GM08714 (cell line): Measurements from ENCODE around the gene RNF13.
"Not testable (repeated sequence)": the region's sequence is repeated elsewhere in the genome, so short reads cannot be mapped to it uniquely, and the experiment has no call there.

Experiments used
- H3K4me3 ChIP-seq: fragments of 200-500 bp; sonication (Bioruptor generic); 2 replicates; pipeline ENCODE4 v1.5.1; 2014; ENCODE audit warnings: mild to moderate bottlenecking, low read length, inconsistent platforms
- ZNF274 ChIP-seq: IDR thresholded peaks from 2 replicates; pipeline ENCODE4 v1.6.1; 2012; ENCODE audit warnings: mild to moderate bottlenecking, low read depth, low read length

RNF13 gene

DNA sequence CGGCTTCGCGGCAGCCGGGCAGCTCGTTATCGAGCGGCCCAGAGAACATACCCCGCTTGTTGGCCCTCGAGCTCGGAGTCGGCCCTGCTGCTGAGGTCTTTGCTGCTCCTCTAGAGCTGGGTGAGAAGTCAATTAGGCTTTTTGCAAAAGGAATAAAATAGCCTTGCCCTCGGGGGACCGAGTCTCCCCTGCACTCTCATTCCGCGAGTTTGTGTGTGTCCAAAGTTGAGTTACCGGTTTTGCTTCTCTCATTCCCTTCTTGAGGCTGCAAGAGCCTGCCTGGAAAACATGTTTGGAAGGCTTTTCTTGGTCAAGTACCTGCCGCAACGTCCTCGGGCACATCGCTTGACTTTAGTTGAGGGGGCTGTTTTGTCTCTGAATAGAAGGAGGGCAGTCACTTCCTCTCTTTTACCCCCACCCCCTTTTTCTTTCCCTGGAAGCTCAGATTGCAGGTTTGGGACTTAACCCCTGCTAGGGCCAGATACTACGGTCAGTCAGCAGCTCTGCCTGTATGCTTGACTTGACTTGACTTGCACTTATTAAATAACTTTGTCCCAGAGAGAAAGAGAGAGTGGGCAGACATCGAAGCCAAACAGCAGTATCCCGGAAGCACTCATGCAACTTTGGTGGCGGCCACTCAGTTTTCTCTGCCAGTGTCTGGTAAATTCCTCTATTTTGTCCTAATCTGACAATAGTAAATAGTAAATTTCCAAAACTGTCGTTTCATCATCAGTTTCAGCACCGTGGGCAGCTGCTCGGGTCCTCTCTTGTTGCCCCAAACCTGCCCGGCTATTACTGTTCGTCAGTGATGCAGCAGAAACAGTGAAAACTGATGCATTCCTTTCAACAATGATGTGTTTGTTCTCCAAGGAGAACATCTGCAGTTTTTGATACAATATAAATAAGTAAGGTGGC is 609 bp downstream of the RNF13 start:
- TF ChIP-seq ZNF274 = no peak
- peak overlapping the region; percentile 92 for H3K4me3 ChIP-seq

DNA sequence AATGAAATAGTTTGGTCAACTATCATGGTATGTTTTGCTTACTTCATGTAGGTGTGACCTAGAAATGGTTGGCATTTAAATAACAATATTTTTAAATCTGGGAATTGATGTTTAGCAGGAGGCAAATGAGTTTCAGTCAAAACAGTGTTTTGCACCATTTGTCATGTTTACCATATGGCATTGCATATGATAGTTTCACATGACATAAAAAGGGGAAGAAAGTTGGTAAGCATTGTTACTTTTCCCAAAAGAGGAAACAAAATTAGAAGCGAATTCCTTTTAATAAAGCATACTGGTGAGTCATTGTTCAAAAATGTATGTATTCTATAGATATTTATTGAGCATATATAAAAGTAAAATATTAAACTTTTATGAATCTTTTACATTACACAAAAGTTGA is 2.3 kb downstream of the RNF13 start:
- no peak overlapping the region; the same call in 1 of the 2 replicates for H3K4me3 ChIP-seq
- TF ChIP-seq ZNF274 = no peak

DNA sequence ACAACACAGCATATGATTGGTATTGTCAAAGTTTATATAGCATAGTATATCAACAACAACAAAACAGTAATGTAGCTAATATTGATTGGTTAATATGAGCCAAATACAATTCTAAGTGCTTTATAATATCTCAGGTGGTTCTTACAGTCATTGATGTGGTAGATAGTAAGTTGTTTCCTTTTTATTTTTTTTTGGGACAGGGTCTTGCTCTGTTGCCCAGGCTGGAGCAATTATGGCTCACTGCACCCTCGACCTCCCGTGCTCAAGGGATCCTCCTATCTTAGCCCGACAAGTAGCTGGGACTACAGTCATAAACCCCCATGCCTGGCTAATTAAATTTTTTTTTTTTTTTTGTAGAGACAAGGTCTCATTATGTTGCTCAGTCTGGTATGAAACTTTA is 2.7 kb downstream of the RNF13 start:
- no peak overlapping the region for H3K4me3 ChIP-seq
- no peak for TF ChIP-seq ZNF274

DNA sequence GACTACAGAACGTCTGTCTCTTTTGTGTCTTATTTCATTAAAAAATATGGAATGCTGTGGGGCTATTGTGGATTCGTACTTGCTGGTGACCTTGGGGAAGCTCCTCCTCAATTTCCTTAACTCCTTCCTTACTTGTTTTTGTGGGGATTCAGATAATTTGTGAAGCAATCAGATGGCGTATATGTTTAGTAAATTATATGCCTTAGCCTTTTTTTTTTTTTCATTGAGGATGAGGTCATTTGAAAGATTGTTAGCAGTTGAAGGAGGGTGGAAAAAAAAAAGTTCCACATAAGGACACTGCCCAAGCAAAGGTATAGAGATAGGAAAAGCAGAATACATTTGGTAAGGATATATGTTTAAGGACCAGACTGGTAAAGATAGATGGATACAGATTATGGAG is 3.3 kb downstream of the RNF13 start:
- no peak overlapping the region for H3K4me3 ChIP-seq
- TF ChIP-seq ZNF274 = no peak

DNA sequence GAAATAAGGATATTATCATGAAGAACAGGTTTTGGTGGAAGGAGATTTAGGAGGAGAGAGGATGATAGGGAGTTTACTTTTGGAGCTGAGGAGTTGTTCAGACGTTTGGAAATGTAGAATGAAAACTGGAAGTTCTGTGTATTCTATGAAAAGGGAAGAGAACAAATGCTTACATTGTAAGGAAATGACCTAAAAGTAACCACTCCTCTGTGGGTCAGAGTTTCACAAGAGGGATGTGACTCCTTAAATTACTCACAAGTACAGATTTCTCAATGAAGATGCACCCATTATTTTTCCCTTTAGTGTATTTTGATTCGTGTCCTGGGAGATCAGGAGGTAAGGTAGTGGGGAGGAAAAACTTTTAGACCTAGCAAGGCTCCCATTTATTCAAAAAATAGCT is 4.0 kb downstream of the RNF13 start:
- no peak for TF ChIP-seq ZNF274
- no peak overlapping the region for H3K4me3 ChIP-seq

DNA sequence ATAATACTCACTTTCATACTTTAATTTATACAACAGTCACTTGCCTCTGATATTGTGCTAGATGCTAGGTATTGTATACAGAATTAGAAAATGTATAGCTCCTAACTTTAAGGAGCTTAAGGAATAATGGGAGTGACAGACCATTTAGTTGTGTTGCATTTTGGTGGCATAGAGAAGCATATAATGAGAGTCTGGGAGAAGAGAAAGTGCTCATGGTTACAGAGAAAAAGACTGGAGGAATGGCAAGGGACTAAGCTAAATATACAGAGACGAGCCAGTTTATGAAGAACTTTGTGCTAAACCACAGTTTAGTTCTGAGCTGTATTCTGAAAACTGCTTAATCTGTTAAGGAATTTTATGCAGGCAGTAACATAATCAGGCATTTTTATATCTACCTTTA is 6.4 kb downstream of the RNF13 start:
- no peak overlapping the region for H3K4me3 ChIP-seq
- no peak for TF ChIP-seq ZNF274

DNA sequence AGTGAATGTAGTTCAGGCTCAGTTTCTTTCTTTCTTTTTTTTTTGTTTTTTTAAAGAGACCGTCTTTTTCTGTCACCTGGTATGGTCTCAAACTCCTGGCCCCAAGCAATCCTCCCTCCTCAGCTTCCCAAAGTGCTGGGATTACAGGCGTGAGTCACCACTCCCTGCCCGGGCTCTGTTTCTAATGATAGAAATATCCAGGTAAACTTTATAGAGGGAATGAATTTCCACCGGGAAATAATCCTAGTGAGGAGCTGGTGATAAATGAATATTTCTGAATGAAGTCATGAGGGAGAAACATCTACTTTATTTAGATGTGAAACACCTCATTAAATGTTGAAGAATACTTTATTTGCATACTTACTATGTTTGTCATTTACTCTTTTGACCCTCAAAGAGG is 7.2 kb downstream of the RNF13 start:
- no peak overlapping the region for H3K4me3 ChIP-seq
- TF ChIP-seq ZNF274 = no peak

DNA sequence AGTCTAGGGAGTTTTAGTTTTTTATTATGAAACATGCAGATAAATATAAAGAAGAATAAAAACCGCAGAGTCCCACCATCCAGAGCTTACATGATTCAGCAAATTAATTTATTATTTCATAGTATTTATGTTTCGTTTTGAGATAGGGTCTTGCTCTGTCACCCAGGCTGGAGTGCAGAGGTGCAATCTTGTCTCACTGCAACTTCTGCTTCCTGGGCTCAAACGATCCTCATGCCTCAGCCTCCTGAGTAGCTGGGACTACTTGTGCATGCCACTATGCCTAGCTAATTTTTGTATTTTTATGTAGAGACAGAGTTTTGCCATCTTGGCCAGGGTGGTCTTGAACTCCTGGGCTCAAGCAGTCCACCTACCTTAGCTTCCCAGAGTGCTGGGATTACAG is 13.6 kb downstream of the RNF13 start:
- no peak overlapping the region for H3K4me3 ChIP-seq
- no peak for TF ChIP-seq ZNF274

DNA sequence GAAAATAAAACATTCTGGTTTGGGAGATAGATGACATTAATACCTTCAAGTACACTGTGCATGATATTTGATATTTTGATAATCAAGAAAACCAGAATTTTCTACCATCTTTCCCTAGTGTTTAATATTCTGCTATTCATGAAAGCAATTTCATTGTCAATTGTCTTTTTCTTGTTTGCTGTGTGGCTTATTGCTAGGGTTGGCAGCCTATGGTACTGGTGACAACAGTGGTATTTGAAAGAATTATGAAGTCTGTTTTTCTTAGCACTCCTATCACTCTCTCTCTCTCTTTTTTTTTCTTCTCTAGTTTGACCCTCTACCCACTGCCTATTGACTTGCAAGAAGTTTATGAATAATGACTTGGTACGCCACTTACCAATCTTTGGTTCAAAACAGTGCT is 15.4 kb downstream of the RNF13 start:
- TF ChIP-seq ZNF274 = no peak
- no peak overlapping the region for H3K4me3 ChIP-seq

DNA sequence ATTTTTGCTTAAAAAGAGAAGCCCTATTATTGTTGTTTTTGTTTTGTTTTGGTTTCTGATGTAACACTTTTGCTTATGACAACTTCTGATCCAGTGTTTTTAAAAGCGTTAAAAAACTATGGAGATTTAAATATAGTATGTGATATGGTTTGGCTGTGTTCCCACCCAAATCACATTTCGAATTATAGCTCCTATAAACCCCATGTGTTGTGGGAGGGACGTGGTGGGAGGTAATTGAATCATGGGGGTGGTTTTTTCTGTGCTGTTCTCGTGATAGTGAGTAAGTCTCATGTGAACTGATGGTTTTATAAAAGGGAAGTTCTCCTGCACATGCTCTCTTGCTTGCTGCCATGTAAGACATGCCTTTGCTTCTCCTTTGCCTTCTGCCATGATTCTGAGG is 16.6 kb downstream of the RNF13 start:
- H3K4me3 ChIP-seq = not testable (repeated sequence)

DNA sequence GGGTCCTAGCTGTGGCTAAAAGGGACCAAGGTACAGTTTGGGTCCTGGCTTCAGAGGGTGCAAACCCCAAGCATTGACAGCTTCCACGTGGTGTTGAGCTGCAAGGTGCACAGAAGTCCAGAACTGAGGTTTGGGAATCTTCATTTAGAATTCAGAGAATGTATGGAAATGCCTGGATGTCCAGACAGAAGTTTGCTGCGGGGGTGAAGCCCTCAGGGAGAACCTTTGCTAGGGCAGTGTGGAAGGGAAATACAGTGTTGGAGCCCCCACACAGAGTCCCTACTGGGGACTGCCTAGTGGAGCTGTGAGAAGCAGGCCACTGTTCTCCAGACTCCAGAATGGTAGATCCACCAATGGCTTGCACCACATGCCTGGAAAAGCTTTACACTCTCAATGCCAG is 17.9 kb downstream of the RNF13 start:
- TF ChIP-seq ZNF274 = no peak
- H3K4me3 ChIP-seq = no peak overlapping the region

DNA sequence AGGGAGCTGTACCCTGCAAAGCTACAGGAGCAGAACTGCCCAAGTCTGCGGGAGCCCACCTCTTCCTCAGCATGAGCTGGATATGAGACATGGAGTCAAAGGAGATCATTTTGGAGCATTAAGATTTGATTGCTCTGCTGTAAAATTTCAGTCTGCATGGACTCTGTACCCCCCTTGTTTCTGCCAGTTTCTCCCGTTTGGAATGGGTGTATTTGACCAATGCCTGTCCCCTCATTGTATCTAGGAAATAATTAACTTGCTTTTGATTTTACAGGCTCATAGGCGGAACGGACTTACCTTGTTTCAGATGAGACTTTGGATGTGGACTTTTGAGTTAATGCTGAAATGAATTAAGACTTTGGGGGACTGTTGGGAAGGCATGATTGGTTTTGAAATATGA is 18.3 kb downstream of the RNF13 start:
- no peak for TF ChIP-seq ZNF274

DNA sequence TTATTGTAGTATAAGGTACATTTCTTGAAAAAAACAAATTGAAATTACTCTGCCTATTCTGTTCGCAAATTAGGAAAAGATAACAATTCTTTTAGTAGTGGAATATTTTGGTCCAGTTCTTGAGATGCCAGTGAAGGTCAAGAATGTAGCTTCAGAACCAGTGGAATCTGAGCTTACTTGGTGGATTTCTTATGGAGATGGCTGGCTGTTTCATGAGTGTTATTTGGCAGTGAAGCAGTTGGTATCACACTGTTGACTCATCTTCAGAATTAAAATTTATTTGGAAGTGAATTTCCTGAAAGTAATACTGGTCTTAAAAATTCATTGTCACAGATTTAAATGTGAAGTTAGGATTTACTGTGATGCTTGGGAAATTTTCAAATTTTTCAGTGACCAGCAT is 19.1 kb downstream of the RNF13 start:
- H3K4me3 ChIP-seq = no peak overlapping the region
- TF ChIP-seq ZNF274 = no peak

More for the DNA sequence above, 18.3 kb downstream of the RNF13 start:
- H3K4me3 ChIP-seq = no peak overlapping the region

DNA sequence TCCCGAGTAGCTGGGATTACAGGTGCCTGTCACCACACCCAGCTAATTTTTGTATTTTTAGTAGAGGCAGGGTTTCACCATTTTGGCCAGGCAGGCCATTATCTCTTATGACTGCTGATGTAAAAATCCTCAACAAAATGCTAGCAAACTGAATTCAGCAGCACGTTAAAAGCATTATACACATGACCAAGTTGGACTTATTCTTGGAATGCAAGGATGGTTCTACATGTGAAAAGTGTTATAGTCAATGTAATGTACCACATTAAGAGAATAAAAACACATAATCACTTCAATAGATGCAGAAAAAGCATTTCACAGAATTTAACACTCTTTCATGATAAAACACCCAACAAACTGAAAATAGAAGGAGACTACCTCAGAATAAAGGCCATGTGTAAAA is 20.2 kb downstream of the RNF13 start:
- no peak overlapping the region for H3K4me3 ChIP-seq
- TF ChIP-seq ZNF274 = no peak

DNA sequence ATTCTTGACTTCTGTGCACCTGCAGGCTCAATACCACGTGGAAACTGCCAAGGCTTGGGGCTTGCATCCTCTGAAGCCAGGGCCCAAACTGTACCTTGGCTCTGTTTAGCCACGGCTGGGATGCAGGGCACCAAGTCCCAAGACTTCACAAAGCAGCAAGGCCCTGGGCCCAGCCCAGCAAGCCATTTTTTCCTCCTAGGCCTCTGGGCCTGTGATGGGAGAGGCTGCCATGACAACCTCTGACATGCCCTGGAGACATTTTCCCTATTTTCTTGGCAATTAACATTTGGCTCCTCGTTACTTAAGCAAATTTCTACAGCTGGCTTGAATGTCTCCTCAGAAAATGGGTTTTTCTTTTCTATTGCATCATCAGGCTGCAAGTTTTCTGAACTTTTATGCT is 25.5 kb downstream of the RNF13 start:
- H3K4me3 ChIP-seq = not testable (repeated sequence)

DNA sequence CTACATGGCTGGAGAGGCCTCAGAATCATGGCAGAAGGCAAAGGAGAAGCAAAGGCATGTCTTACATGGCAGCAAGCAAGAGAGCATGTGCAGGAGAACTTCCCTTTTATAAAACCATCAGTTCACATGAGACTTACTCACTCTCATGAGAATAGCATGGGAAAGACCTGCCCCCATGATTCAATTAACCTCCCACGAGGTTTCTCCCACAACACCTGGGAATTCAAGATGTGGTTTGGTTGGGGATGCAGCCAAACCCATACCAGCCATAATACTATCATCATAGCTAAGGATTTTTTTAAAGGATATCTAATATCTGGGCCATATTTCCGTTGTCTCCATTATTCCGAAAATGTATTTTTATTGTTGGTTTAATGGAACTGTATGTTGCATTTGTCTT is 26.5 kb downstream of the RNF13 start:
- H3K4me3 ChIP-seq = not testable (repeated sequence)
